GM13977 (cell line): ENCODE results near the gene SERINC1.

Source experiments
- DNase-seq: peaks from one replicate; pipeline ENCODE4 v3.0.0; 2012; ENCODE audit warnings: low spot score
- CTCF ChIP-seq: IDR thresholded peaks from 2 replicates; pipeline ENCODE4 v1.5.1; 2012; ENCODE audit warnings: mild to moderate bottlenecking, control low read depth; ENCODE audit not compliant: insufficient read depth; ENCODE audit errors: extremely low read depth, missing control alignments
- in situ Hi-C: fragments of 300-500 bp; cut with MboI; formaldehyde crosslinking; loops from one replicate; pipeline ENCODE4 v1.12.0; 2022; ENCODE audit warnings: low sequenced_read_pairs, low pct_unique_long_range_greater_than_20kb, mixed read lengths, inconsistent platforms; ENCODE audit not compliant: unreplicated experiment

Gene SERINC1

DNA sequence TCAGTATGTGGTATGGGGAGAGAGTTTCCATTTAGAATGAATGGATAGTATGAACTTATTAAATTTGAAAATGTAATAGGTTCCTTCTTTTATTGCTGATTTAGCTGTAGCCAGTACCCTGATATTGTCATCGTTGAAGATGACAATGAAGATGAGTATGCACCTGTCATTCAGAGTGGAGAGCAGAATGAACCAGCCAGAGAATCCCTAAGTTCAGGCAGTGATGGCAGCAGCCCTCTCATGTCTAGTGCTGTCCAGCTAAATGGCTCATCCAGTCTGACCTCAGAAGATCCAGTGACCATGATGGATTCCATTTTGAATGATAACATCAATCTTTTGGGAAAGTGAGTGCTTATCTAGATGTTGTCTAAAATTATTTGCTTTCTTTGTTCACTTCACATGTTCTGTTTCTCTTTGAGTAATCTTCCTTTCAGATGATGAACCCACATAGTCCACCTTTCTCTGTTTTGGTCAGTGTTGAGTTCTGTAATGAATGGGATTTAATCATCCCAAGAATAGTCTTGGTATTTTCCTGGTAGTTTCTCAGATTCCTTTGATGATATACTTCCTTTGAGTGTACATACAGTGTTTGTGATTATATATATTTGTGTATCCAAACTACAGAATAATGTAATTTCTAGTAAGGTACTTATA is 48.9 kb downstream of the SERINC1 start:
- TF ChIP-seq CTCF, result no peak
- no peak for DNase-seq
- in situ Hi-C loops, result no loop called here

DNA sequence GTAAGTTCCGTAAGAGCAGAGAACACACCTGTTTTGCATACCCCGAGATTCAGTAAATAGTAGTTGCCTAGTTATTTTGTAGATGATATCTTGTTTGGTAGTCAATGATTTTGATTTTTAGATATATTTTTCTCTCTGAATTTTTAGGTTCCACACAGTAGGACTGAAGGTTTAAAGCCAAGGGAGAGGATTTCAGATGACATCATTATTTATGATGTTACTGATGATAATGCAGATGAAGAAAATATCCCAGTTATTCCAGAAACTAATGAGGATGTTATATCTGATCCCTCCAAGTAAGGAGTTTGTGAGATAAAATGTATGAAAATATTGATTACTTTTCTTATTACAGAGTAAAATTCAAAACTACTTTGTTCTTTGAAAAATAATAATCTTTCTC is 49.6 kb downstream of the SERINC1 start:
- no peak for DNase-seq
- no peak for TF ChIP-seq CTCF
- in situ Hi-C loops, result no loop called here

GRCh38 chr6:122416825-122417224 is 54.8 kb downstream of the SERINC1 start:
- no peak for DNase-seq
- in situ Hi-C loops, result no loop called here
- TF ChIP-seq CTCF, result no peak

DNA sequence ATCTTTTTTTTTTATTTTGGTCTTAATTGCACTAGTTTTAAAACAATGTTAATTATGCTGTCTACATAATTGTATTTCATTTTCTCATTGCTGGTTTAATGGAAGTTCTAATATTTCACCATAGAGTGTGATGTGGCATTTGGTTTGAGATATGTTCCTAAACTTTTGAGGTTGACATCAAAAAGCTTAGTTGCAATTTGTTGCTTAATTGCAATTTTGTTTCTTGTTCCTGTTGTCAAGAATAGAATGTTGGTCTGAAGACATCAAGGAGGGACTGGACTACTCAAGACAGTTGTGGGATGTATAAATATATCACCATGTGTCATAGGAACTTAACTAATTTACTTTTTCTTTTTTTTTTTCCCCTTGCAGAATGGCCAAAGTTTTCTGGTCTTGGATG is 59.6 kb downstream of the SERINC1 start:
- DNase-seq, result no peak
- no peak for TF ChIP-seq CTCF
- in situ Hi-C loops, result no loop called here

DNA sequence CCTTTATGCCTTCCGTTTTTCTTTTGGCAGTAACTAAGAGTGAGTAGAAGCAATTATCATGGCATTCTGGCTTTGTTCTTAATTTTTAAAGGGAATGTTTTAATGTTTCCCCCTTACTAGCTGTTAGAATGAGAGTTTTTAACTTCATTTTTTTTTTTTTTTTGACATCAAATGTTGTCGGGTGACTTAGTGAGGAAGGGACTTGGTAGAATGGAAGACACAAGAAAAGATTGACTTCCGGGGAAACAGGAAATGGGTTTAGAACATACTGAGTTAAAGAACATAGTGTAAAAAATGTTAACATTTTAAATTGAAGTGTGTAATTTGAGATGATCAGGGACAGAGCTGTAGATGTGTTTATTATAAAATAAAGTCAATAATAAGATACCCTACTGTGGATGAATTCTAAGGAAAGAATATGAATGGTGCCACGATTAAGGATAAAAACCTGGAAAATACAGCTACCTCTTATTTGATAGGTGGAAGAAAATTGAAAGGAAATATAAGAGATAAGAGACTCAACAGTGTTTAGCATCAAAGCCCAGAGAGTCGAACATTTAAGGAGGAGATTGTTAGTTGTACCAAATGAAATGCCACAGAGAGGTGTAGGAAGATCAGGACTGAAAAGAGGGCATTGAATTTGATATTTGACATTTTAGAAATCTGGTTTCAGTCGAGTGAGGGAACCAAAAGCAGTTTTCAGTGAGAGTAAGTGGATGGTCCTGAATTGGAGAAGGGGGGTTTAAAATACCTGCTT is 62.7 kb downstream of the SERINC1 start:
- no peak for TF ChIP-seq CTCF
- DNase-seq, result no peak
- in situ Hi-C loops, result no loop called here

GRCh38 chr6:122408240-122408639 is 63.4 kb downstream of the SERINC1 start:
- no peak for DNase-seq
- no peak for TF ChIP-seq CTCF
- in situ Hi-C loops, result no loop called here

DNA sequence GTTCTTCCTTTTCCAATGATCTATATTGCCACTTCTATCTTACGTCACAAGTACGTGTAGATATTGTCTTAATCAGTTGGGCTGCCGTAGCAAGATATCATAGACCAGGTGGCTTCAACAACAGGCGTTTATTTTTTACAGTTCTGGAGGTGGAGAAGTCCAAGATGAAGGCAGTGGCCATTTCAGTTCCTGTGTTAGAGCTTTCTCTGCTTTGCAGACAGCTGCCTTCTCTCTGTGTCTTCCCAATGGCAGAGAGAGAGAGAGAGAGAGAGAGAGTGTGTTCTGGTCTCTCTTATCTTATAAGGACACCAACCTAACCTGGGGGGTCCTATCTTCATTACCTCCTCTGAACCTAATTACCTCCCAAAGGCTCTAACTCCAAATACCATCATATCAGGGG is 63.9 kb downstream of the SERINC1 start:
- no peak for DNase-seq
- in situ Hi-C loops, result no loop called here
- TF ChIP-seq CTCF, result no peak
